BJ (cell line): ENCODE measurements around the gene ASGR1. TPM values are rescaled to one million over a fixed set of nuclear protein-coding genes. Genes with fewer than 3 reads are reported as not detected.
A peak's percentile ranks its signal among the peaks of the same experiment; 100 is the strongest.

Experiments used
- CTCF ChIA-PET: fragments of 350-600 bp; formaldehyde crosslinking; extraction: SDS; loops from one replicate; lab custom pipeline; 2021; ENCODE audit warnings: antibody characterized with exemption, inconsistent platforms; lab: Yijun Ruan, JAX
- POLR2A ChIA-PET: fragments of 300-600 bp; sonication (Branson Sonifier 250); formaldehyde crosslinking; extraction: SDS; loops from one replicate; lab custom pipeline; 2021; ENCODE audit warnings: antibody characterized with exemption; lab: Charles Lee
- DNase-seq: peaks from one replicate; pipeline ENCODE4 v3.0.0-alpha.2; 2011; ENCODE audit warnings: low read depth
- H3K27me3 ChIP-seq: 2 replicates; pipeline ENCODE4 v1.6.0; 2011; ENCODE audit warnings: low read length; ENCODE audit not compliant: control insufficient read depth, insufficient read depth
- H3K36me3 ChIP-seq: 2 replicates; pipeline ENCODE4 v1.5.1; 2011; ENCODE audit warnings: low read length; ENCODE audit not compliant: control insufficient read depth, insufficient read depth
- H3K4me3 ChIP-seq: 2 replicates; pipeline ENCODE4 v1.5.1; 2011; ENCODE audit warnings: low read depth, mild to moderate bottlenecking, control low read depth, low read length
- polyA plus RNA-seq: library from polyadenylated mRNA; depleted of rRNA; stranded (reverse); fragments of >200 nt; gene quantifications from 2 replicates; pipeline ENCODE4 v1.2.3, GENCODE V29; 2011; rRNA removed
- small RNA-seq: library from RNA; depleted of rRNA; stranded (forward); fragments of <200 nt; gene quantifications from one replicate; pipeline ENCODE3, GENCODE V24; 2012; ENCODE audit warnings: low replicate concordance, low read depth; ENCODE audit not compliant: insufficient read length
- TF ChIP-seq, protein P1 (sequence below): IDR thresholded peaks from 2 replicates; pipeline ENCODE4 v1.5.1; 2011; ENCODE audit warnings: low read depth, mild to moderate bottlenecking, control low read depth, inconsistent platforms, low read length, moderate library complexity; ENCODE audit not compliant: insufficient read depth

ASGR1 gene
- polyA plus RNA-seq, 1 experiment, result 0.56 TPM

DNA sequence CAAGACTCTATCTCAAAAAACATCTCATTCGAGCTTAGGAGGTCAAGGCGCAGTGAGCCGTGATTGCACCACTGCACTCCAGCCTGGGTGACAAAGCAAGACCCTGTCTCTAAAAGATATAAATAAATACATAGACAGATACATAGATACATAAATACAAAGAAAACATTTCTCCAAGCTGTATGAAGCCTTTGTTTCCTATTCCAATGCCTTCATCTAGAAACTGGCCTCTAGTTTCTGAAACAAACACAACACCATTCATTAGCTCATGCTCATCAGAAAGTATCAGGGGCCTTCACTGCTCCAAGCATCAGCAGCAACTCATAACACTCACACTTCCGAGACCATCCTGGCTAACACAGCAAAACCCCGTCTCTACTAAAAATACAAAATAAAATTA, 54.2 kb downstream of the ASGR1 start:
- CTCF ChIA-PET, result interaction anchor here (1.2 to 2.1 kb wide), 2 partner anchors 12 to 52 kb away, joined by 4 to 11 read pairs; no protein-coding TSS in a partner anchor
- TF ChIP-seq, protein P1, sequence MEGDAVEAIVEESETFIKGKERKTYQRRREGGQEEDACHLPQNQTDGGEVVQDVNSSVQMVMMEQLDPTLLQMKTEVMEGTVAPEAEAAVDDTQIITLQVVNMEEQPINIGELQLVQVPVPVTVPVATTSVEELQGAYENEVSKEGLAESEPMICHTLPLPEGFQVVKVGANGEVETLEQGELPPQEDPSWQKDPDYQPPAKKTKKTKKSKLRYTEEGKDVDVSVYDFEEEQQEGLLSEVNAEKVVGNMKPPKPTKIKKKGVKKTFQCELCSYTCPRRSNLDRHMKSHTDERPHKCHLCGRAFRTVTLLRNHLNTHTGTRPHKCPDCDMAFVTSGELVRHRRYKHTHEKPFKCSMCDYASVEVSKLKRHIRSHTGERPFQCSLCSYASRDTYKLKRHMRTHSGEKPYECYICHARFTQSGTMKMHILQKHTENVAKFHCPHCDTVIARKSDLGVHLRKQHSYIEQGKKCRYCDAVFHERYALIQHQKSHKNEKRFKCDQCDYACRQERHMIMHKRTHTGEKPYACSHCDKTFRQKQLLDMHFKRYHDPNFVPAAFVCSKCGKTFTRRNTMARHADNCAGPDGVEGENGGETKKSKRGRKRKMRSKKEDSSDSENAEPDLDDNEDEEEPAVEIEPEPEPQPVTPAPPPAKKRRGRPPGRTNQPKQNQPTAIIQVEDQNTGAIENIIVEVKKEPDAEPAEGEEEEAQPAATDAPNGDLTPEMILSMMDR, result no peak
- Histone ChIP-seq H3K4me3 (no peak overlapping the region), H3K36me3 (no peaks in the 10 kb centered on the region), H3K27me3 (peaks cover 6% of the 10 kb centered on the region)
- no peak for DNase-seq
- POLR2A ChIA-PET, result no interaction called here

DNA sequence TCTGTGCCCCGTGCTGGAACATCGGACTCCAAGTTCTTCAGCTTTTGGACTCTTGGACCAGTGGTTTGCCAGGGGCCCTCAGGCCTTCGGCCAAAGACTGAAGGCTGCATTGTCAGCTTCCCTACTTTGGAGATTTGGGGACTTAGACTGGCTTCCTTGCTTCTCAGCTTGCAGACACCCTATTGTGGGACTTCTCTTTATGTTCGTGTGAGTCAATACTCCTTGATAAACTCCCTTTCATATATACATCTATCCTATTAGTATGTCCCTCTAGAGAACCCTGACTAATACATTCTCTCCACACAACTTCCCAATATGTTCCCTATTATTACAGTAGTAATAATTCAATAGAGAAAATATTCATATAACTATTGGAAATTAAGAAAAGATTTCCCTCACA, 55.3 kb downstream of the ASGR1 start:
- ChIA-PET POLR2A (no interaction called here), CTCF (interaction anchor here (1.2 to 2.1 kb wide), 2 partner anchors 13 to 71 kb away, joined by 4 to 11 read pairs; no protein-coding TSS in a partner anchor)
- Histone ChIP-seq H3K4me3 (no peak overlapping the region), H3K27me3 (peaks cover 3% of the 10 kb centered on the region), H3K36me3 (no peaks in the 10 kb centered on the region)
- TF ChIP-seq, protein P1, result no peak
- DNase-seq, result no peak

Small RNAs within 50 kb of the gene (small RNA-seq; reads per million reads assigned to genes)
- gene AC120057.4 (not detected), gene MIR324 (248 reads per million, percentile 94 among the genes with 10 or more reads in this experiment)

Other genes with a start within 250 kb of the ASGR1 start
- gene ALOX12, start 183.3 kb downstream of the ASGR1 start, polyA plus RNA-seq, result not detected in 2 replicates
- 362 and 399 TPM in 2 replicates for gene RNASEK, start 166.7 kb downstream of the ASGR1 start, polyA plus RNA-seq
- gene BCL6B, start 156.3 kb downstream of the ASGR1 start, polyA plus RNA-seq, result not detected in 2 replicates
- gene SLC16A13, start 143.4 kb downstream of the ASGR1 start, polyA plus RNA-seq, result 1.4 and 2.8 TPM in 2 replicates
- gene SLC16A11, start 135.3 kb downstream of the ASGR1 start, polyA plus RNA-seq, result not detected in 2 replicates
- gene CLEC10A, start 99.1 kb downstream of the ASGR1 start, polyA plus RNA-seq, result not detected in 2 replicates
- not detected in 2 replicates for gene ASGR2, start 64.5 kb downstream of the ASGR1 start, polyA plus RNA-seq
- gene DLG4, start 40.5 kb upstream of the ASGR1 start, polyA plus RNA-seq, result 13.3 and 20.4 TPM in 2 replicates
- gene ACADVL, start 40.6 kb upstream of the ASGR1 start, polyA plus RNA-seq, result 335 and 517 TPM in 2 replicates
- gene DVL2, start 55.1 kb upstream of the ASGR1 start, polyA plus RNA-seq, result 3.6 and 5.0 TPM in 2 replicates
- 59.0 and 72.8 TPM in 2 replicates for gene PHF23, start 60.1 kb upstream of the ASGR1 start, polyA plus RNA-seq
- gene GABARAP, start 63.1 kb upstream of the ASGR1 start, polyA plus RNA-seq, result 762 and 865 TPM in 2 replicates
- 117 and 129 TPM in 2 replicates for gene CTDNEP1, start 72.4 kb upstream of the ASGR1 start, polyA plus RNA-seq
- gene ELP5, start 72.8 kb upstream of the ASGR1 start, polyA plus RNA-seq, result 29.8 and 35.6 TPM in 2 replicates
- 1.5 and 2.1 TPM in 2 replicates for gene CLDN7, start 83.1 kb upstream of the ASGR1 start, polyA plus RNA-seq
- gene SLC2A4, start 102.3 kb upstream of the ASGR1 start, polyA plus RNA-seq, result 0.15 and 0.36 TPM in 2 replicates
- gene YBX2, start 115.3 kb upstream of the ASGR1 start, polyA plus RNA-seq, result 0.11 TPM in 2 replicates
- gene EIF5A, start 128.3 kb upstream of the ASGR1 start, polyA plus RNA-seq, result 556 and 579 TPM in 2 replicates
- gene GPS2, start 136.0 kb upstream of the ASGR1 start, polyA plus RNA-seq, result 12.7 and 37.4 TPM in 2 replicates
- gene NEURL4, start 150.0 kb upstream of the ASGR1 start, polyA plus RNA-seq, result 8.0 and 14.9 TPM in 2 replicates
- gene ACAP1, start 157.2 kb upstream of the ASGR1 start, polyA plus RNA-seq, result 1.7 and 2.0 TPM in 2 replicates
- gene KCTD11, start 172.8 kb upstream of the ASGR1 start, polyA plus RNA-seq, result 16.2 and 19.8 TPM in 2 replicates
- not detected in 2 replicates for gene TMEM95, start 175.8 kb upstream of the ASGR1 start, polyA plus RNA-seq
- 1.7 and 2.2 TPM in 2 replicates for gene TNK1, start 201.7 kb upstream of the ASGR1 start, polyA plus RNA-seq
- gene PLSCR3, start 215.2 kb upstream of the ASGR1 start, polyA plus RNA-seq, result 40.1 and 76.1 TPM in 2 replicates
- gene TMEM256, start 224.7 kb upstream of the ASGR1 start, polyA plus RNA-seq, result 65.4 and 101 TPM in 2 replicates
- gene NLGN2, start 228.5 kb upstream of the ASGR1 start, polyA plus RNA-seq, result 6.0 and 8.5 TPM in 2 replicates
- gene SPEM1, start 241.0 kb upstream of the ASGR1 start, polyA plus RNA-seq, result not detected in 2 replicates
- not detected in 2 replicates for gene SPEM2, start 246.2 kb upstream of the ASGR1 start, polyA plus RNA-seq
- gene SPEM3, start 249.5 kb upstream of the ASGR1 start, polyA plus RNA-seq, result not detected in 2 replicates